NT2/D1 (cell line): ENCODE results near the gene PPP3CA.

Experiments
- SUZ12 ChIP-seq: IDR thresholded peaks from 2 replicates; pipeline ENCODE4 v1.6.1; 2011; ENCODE audit not compliant: insufficient read length, insufficient read depth; ENCODE audit errors: extremely low read depth
- YY1 ChIP-seq: IDR thresholded peaks from 2 replicates; pipeline ENCODE4 v1.6.1; 2011; ENCODE audit not compliant: insufficient read length, insufficient read depth
- ZNF274 ChIP-seq: IDR thresholded peaks from 2 replicates; pipeline ENCODE4 v1.6.1; 2011; ENCODE audit warnings: mild to moderate bottlenecking, low read depth, low read length

DNA sequence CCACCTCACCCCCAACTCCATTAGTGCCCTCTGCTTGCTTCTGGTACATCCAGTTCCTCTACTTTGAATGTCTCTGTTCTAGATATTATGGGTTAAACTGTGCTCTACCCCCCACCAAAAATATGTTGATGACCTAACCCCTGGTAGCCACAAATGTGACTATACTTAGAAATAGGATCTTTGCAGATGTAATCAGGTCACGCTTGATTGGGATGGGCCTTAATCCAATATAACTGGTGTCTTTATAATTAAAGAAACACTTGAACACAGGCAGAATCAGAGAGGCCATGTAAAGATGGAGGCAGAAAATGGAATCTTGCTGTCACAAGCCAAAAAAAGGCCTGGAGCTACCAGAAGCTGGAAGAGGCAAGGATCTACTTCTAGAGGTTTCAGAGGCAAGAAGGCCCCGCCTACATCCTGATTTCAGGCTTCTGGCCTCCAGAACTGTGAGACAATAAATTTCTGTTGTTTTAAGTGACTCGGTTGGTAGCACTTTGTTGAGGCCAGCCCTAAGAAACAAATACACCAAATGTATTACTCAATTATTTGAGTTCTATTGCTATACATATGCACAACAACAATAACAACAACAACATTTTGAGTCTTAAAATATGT, 220.0 kb downstream of the PPP3CA start:
- TF ChIP-seq YY1: no peak
- TF ChIP-seq ZNF274: no peak
- TF ChIP-seq SUZ12: no peak
